Measurements from ENCODE around the gene SP140L.

SP140L gene

DNA sequence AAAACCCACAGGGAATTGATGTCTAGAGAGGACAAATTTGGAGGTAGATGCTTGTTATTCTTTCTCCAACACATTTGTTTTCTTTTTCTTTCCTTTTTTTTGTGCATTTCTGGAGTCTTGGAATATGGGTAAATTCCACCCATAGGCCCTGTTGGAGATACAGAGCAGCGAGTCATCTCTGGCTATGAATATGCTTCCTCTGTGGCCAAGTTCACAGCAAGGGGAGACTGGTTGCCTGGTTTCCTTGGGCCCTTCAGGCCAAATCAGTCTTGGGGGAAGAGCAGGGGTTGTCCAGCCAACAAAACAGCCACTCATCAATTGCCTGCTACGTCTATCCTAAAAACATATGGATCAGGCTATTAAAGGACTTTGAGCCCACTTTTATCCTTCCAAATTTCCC, 116.5 kb downstream of the SP140L start:
- WGBS, 2 experiments (ENCODE audit: insufficient coverage in 2 of 2): no CpG with 5 or more reads among the region's 2 CpGs
- H3K4me1 ChIP-seq (ENCODE audit: control insufficient read depth, insufficient read depth, low read length, poor library complexity, severe bottlenecking): no peaks in the 10 kb centered on the region
- no peaks in the 10 kb centered on the region for H3K36me3 ChIP-seq (ENCODE audit: control insufficient read depth, insufficient read depth, low read length)
- H3K27ac ChIP-seq (ENCODE audit: low read depth, low read length, severe bottlenecking): no peak overlapping the region
- H3K4me3 ChIP-seq (ENCODE audit: extremely low read depth, insufficient read depth, low read length, poor library complexity, severe bottlenecking): no peak overlapping the region
- H3K9me3 ChIP-seq (ENCODE audit: control insufficient read depth, low read length): no peaks in the 10 kb centered on the region

DNA sequence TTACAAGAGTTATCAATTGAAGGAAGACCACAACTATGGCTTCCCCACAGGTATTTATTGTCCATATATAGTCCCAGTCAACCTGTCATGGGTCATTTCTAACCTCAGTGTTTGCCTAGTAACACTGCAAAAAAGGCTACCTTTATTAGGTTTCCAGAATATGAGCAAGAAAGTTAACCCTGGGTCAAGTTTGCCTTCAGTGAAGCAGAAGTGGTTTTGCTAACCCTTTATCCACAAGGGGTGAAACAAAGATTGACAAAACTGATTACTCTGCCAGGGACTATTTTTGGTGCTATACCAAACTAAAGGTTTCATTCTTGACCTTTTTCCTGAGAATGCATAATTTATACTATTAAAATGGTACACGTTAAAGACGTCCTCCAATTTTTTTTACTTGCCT, 117.8 kb downstream of the SP140L start:
- H3K4me1 ChIP-seq (ENCODE audit: control insufficient read depth, insufficient read depth, low read length, poor library complexity, severe bottlenecking): no peaks in the 10 kb centered on the region
- no peaks in the 10 kb centered on the region for H3K36me3 ChIP-seq (ENCODE audit: control insufficient read depth, insufficient read depth, low read length)
- no peaks in the 10 kb centered on the region for H3K9me3 ChIP-seq (ENCODE audit: control insufficient read depth, low read length)
- H3K4me3 ChIP-seq (ENCODE audit: extremely low read depth, insufficient read depth, low read length, poor library complexity, severe bottlenecking): no peak overlapping the region
- no CpG with 5 or more reads among the region's 2 CpGs for WGBS, 2 experiments (ENCODE audit: insufficient coverage in 2 of 2)
- no peak overlapping the region for H3K27ac ChIP-seq (ENCODE audit: low read depth, low read length, severe bottlenecking)

DNA sequence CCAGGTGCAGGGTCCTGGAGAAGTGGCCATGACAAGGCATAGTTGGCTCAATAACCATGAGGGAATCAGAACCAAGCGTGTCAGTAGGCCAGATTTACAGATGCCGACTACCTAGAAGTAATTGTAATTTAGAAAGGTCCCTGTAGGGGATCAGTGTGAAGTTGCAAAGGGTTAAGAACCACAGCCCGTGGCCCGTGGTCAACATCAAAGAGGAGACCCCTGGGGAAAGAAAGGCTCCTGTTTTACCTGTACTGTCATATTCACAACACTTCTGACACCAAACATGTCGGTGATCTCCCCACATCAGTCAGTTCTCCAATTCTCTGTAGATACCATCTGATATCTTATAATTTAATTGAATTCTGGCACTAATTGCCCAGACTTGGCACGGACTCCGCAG, 120.0 kb downstream of the SP140L start:
- H3K27ac ChIP-seq (ENCODE audit: low read depth, low read length, severe bottlenecking): no peak overlapping the region
- WGBS, 2 experiments (ENCODE audit: insufficient coverage in 2 of 2): 97 to 100% methylated on average over 2 to 3 of the region's 7 CpGs
- H3K4me3 ChIP-seq (ENCODE audit: extremely low read depth, insufficient read depth, low read length, poor library complexity, severe bottlenecking): no peak overlapping the region
- H3K36me3 ChIP-seq (ENCODE audit: control insufficient read depth, insufficient read depth, low read length): no peaks in the 10 kb centered on the region
- H3K4me1 ChIP-seq (ENCODE audit: control insufficient read depth, insufficient read depth, low read length, poor library complexity, severe bottlenecking): no peaks in the 10 kb centered on the region
- no peaks in the 10 kb centered on the region for H3K9me3 ChIP-seq (ENCODE audit: control insufficient read depth, low read length)

DNA sequence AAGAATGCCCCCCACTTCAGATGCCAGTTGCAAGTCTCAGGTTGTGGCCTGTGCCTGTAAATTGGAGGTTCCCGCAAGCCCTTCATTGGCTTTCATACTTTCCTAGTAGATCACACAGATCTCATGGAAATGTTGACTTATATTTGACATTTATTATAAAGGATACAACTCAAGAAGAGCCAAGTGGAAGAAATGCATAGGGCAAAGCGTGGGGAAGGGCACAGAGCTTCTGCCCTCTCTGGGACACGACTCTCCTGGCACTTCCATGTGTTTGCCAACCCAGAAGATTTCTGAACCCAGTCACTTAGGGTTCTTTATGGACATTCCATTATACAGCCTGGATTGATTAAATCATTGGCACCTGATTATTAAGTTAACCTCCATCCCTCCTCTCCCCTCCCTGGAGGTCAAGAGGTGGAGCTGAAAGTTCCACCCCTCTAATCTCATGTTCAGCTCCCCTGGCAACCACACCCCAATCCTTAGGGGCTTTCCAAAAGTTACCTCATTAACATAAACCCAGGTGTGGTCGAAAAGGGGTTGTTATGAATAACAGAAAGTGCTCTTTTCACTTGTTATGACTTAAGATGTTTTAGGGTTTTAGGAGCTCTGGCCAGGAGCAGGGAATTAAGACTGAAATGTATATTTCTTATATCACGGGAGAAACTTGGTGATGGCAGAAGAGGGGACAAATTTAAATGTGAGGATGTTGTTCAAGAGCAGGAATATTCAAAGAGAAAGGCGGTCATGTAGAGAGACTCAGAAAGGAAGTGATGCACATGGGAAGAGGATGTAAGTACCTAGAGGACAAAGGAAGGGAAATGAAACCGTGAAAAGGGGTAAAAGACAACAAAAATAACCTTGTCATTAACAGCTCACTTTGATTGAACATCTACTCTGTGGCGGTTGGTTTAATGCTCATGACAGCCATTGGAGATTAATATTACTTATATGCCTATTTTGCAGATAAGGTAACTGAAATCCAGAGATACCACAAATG, 120.8 kb downstream of the SP140L start:
- no peaks in the 10 kb centered on the region for H3K36me3 ChIP-seq (ENCODE audit: control insufficient read depth, insufficient read depth, low read length)
- H3K4me1 ChIP-seq (ENCODE audit: control insufficient read depth, insufficient read depth, low read length, poor library complexity, severe bottlenecking): no peaks in the 10 kb centered on the region
- WGBS, 2 experiments (ENCODE audit: insufficient coverage in 2 of 2): 91% methylated on average over 4 of the region's 8 CpGs
- no peak overlapping the region for H3K27ac ChIP-seq (ENCODE audit: low read depth, low read length, severe bottlenecking)
- H3K9me3 ChIP-seq (ENCODE audit: control insufficient read depth, low read length): no peaks in the 10 kb centered on the region
- H3K4me3 ChIP-seq (ENCODE audit: extremely low read depth, insufficient read depth, low read length, poor library complexity, severe bottlenecking): no peak overlapping the region

DNA sequence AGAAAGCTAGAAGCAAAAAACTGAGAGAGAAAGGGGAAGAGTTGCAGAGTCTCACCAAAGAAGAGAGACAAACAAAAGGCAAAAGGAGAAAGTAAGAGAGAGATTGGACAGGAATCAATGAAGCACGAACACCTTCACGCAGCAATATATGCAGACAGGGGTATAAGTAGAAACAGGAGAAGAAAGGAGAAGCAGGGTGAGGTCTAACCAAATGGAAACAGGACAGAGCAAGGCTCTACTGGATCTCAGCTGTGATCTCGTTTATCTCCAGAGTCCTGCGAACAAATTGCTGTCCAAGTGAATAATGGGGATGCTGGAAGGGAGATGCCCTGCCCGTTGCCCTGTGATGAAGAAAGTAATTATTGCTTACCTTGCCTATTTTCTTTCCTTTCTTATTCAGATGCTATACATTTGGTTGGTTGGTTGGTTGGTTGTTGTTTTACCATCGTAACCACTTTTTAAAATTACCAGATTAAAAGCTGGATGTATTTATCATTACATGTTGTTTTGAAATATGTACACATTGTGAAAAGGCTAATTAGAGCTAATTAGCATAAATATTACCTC, 123.0 kb downstream of the SP140L start:
- Histone ChIP-seq H3K9me3 (ENCODE audit: control insufficient read depth, low read length) (no peaks in the 10 kb centered on the region), H3K36me3 (ENCODE audit: control insufficient read depth, insufficient read depth, low read length) (no peaks in the 10 kb centered on the region), H3K27ac (ENCODE audit: low read depth, low read length, severe bottlenecking) (no peak overlapping the region), H3K4me1 (ENCODE audit: control insufficient read depth, insufficient read depth, low read length, poor library complexity, severe bottlenecking) (no peaks in the 10 kb centered on the region), H3K4me3 (ENCODE audit: extremely low read depth, insufficient read depth, low read length, poor library complexity, severe bottlenecking) (no peak overlapping the region)
- WGBS, 2 experiments (ENCODE audit: insufficient coverage in 2 of 2): 94 to 100% methylated on average over 2 to 4 of the region's 6 CpGs

DNA sequence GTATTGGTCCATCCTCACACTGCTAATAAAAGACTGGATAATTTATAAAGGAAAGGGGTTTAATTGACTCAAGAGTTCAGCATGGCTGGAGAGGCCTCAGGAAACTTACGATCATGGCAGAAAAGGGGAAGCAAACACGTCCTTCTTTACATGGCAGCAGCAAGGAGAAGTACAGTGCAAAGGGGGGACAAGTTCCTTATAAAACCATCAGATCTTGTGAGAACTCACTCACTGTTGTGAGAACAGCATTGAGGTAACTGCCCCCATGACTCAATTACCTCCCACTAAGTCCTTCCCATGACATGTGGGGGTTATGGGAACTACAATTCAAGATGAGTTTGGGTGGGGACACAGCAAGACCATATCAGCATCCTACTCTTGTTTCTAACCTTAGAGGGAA, 126.0 kb downstream of the SP140L start:
- H3K27ac ChIP-seq (ENCODE audit: low read depth, low read length, severe bottlenecking): no peak overlapping the region
- 94 to 100% methylated on average over 2 of the region's 2 CpGs for WGBS, 2 experiments (ENCODE audit: insufficient coverage in 2 of 2)
- H3K36me3 ChIP-seq (ENCODE audit: control insufficient read depth, insufficient read depth, low read length): no peaks in the 10 kb centered on the region
- no peaks in the 10 kb centered on the region for H3K9me3 ChIP-seq (ENCODE audit: control insufficient read depth, low read length)
- H3K4me1 ChIP-seq (ENCODE audit: control insufficient read depth, insufficient read depth, low read length, poor library complexity, severe bottlenecking): no peaks in the 10 kb centered on the region
- H3K4me3 ChIP-seq (ENCODE audit: extremely low read depth, insufficient read depth, low read length, poor library complexity, severe bottlenecking): no peak overlapping the region
